HL-60 (cell line): ENCODE data around the gene NDUFV1.

Source experiments
- DNase-seq, 2 experiments: peaks; one replicate each; pipeline ENCODE4 v3.0.0-alpha.2; 2010 to 2020; ENCODE audit warnings: low read depth in 1 of 2, low spot score in 1 of 2
- H3K27ac ChIP-seq: fragments of 250-450 bp; sonication (Bioruptor Pico); replicated peaks from 2 replicates; pipeline ENCODE4 v1.5.1; 2020; ENCODE audit warnings: mild to moderate bottlenecking, moderate library complexity
- H3K27me3 ChIP-seq: fragments of 250-450 bp; sonication (Bioruptor Pico); 2 replicates; pipeline ENCODE4 v1.5.1; 2021; ENCODE audit warnings: mild to moderate bottlenecking, moderate library complexity; ENCODE audit not compliant: insufficient read depth, poor library complexity, severe bottlenecking
- H3K4me3 ChIP-seq: replicated peaks from 2 replicates; pipeline ENCODE4 v1.5.1; 2011; ENCODE audit warnings: mild to moderate bottlenecking, control low read depth, low read length; ENCODE audit not compliant: insufficient read depth
- CTCF ChIP-seq: IDR thresholded peaks from one replicate; pipeline ENCODE4 v1.5.1; 2011; ENCODE audit warnings: low read length, control low read depth, inconsistent platforms; ENCODE audit not compliant: insufficient read depth
- GABPA ChIP-seq: IDR thresholded peaks from 2 replicates; pipeline ENCODE4 v1.6.1; 2012; ENCODE audit warnings: low read depth
- POLR2AphosphoS5 ChIP-seq: IDR thresholded peaks from 2 replicates; pipeline ENCODE4 v1.6.1; 2012; ENCODE audit warnings: low read depth
- REST ChIP-seq: IDR thresholded peaks from 2 replicates; pipeline ENCODE4 v1.6.1; 2012; ENCODE audit warnings: low read depth; ENCODE audit not compliant: insufficient replicate concordance
- SPI1 ChIP-seq: IDR thresholded peaks from 2 replicates; pipeline ENCODE4 v1.6.1; 2012; ENCODE audit warnings: low read depth, mild to moderate bottlenecking, borderline replicate concordance

The NDUFV1 gene

GRCh38 chr11:67645521-67646461, 39.1 kb downstream of the NDUFV1 start:
- DNase-seq = no peak
- H3K27ac ChIP-seq = peak overlapping the region; percentile 46
- no peak overlapping the region for H3K4me3 ChIP-seq

GRCh38 chr11:67646535-67647336, 40.0 kb downstream of the NDUFV1 start:
- Histone ChIP-seq H3K27ac (peak overlapping the region; percentile 46), H3K4me3 (no peak overlapping the region), H3K27me3 (no peaks in the 10 kb centered on the region)
- DNase-seq = peak; percentile 91 to 94
- TF ChIP-seq POLR2AphosphoS5 (peak; percentile 89), SPI1 (peak; percentile 38; the same call in 1 of the 2 replicates), GABPA (no peak; the same call in 1 of the 2 replicates), CTCF (no peak)

More at GRCh38 chr11:67645521-67646461, 39.1 kb downstream of the NDUFV1 start:
- TF ChIP-seq POLR2AphosphoS5 = no peak
- no peak for TF ChIP-seq CTCF
- no peak for TF ChIP-seq GABPA
- no peak for TF ChIP-seq REST
- TF ChIP-seq SPI1 = no peak
- no peaks in the 10 kb centered on the region for H3K27me3 ChIP-seq

- Histone ChIP-seq H3K4me3 (no peak overlapping the region), H3K27me3 (no peaks in the 10 kb centered on the region), H3K27ac (peak overlapping the region; percentile 31; the same call in 1 of the 2 replicates)
- TF ChIP-seq POLR2AphosphoS5 = no peak
- no peak for TF ChIP-seq CTCF
- no peak for TF ChIP-seq SPI1
- no peak for TF ChIP-seq GABPA
- no peak for TF ChIP-seq REST
- DNase-seq = no peak
These were observed 40.7 kb downstream of the NDUFV1 start for GRCh38 chr11:67647471-67647870.
